GM13976 (cell line): ENCODE results near the gene HABP4.

ENCODE experiments used
- DNase-seq: peaks from one replicate; pipeline ENCODE4 v3.0.0; 2012; ENCODE audit warnings: low spot score
- in situ Hi-C: fragments of 300-500 bp; cut with MboI; formaldehyde crosslinking; loops from one replicate; pipeline ENCODE4 v1.12.0; 2022; ENCODE audit warnings: low sequenced_read_pairs, mixed read lengths, inconsistent platforms; ENCODE audit not compliant: unreplicated experiment
- TF ChIP-seq, protein P1 (sequence below): IDR thresholded peaks from 2 replicates; pipeline ENCODE4 v1.5.1; 2012; ENCODE audit warnings: borderline replicate concordance, mild to moderate bottlenecking; ENCODE audit not compliant: insufficient read depth; ENCODE audit errors: extremely low read depth, missing control alignments, control extremely low read depth

The HABP4 gene

DNA sequence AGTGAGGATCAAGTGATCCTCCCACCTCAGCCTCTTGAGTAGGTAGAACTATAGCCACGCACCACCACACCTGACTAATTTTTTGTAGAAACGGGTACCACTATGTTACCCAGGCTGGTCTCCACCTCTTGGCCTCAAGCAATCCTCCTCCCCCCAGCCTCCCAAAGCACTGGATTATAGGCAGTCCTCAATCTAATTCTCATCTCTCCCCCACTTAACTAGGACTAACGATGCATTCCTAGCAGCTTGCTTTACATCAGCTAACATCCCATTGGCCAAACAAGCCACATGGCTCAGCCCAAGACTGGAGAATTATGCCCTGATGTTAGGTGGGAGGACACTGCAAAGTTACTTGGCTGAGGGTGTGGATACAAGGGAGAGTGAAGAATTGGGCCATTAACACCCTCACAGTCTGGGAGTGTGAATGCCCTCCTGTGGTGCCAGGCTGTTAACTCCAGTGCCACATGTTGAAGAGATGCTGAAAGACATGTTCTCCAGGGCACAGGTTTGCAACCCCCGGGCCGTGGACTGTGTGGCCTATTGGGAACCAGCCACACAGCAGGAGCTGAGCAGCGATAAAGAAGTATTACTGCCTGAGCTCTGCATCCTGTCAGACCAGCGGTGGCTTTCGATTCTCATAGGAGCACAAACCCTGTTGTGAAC, 26.5 kb upstream of the HABP4 start:
- TF ChIP-seq, protein P1, sequence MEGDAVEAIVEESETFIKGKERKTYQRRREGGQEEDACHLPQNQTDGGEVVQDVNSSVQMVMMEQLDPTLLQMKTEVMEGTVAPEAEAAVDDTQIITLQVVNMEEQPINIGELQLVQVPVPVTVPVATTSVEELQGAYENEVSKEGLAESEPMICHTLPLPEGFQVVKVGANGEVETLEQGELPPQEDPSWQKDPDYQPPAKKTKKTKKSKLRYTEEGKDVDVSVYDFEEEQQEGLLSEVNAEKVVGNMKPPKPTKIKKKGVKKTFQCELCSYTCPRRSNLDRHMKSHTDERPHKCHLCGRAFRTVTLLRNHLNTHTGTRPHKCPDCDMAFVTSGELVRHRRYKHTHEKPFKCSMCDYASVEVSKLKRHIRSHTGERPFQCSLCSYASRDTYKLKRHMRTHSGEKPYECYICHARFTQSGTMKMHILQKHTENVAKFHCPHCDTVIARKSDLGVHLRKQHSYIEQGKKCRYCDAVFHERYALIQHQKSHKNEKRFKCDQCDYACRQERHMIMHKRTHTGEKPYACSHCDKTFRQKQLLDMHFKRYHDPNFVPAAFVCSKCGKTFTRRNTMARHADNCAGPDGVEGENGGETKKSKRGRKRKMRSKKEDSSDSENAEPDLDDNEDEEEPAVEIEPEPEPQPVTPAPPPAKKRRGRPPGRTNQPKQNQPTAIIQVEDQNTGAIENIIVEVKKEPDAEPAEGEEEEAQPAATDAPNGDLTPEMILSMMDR, result no peak
- DNase-seq, result no peak
- in situ Hi-C loops, result no loop called here

DNA sequence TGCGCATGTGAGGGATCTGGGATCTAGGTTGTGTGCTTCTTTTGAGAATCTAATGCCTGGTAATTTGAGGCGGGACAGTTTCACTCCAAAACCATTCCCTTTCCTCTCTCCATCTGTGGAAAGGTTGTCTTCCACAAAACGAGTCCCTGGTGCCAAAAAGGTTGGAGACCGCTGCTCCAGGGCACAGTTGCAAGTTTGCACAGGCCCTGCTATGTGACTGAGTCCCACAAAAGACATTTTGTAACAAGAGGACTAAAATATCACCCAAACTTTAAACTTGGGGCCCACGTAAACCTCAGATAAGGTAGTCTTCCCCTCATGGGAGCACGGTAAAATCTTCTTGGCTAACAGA, 26.0 kb upstream of the HABP4 start:
- in situ Hi-C loops, result no loop called here
- DNase-seq, result no peak
- TF ChIP-seq, protein P1, result no peak

DNA sequence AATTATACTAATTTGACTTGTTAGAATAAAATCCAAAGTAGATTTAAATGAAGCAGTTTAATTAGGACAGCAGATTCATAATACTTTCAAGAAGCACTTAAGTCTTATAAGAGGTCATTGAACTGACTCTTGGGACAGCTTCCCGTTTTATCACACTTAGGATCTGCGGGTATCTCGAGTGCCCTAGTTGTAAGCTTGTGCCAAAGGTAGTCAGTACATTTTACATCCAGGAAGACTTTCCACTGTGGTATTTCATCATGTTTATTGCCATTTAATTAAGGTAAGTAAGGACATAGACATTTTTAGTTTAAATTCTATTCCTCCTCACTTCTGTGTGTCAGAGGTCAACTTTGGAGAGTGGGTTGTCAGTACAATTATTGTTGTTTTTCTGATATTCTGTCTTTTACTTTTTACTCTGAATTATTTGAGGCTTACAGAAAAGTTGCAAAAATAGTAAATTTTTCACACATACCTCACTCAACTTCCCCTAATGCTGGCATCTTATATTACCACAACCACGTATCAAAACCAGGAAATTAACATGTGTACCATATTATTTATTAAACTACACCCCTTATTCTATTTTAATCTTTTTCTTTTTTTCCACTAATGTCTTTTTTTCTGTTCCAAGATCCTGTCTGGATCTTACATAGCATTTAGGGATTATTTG, 24.3 kb upstream of the HABP4 start:
- in situ Hi-C loops, result no loop called here
- DNase-seq, result no peak
- TF ChIP-seq, protein P1, result no peak

DNA sequence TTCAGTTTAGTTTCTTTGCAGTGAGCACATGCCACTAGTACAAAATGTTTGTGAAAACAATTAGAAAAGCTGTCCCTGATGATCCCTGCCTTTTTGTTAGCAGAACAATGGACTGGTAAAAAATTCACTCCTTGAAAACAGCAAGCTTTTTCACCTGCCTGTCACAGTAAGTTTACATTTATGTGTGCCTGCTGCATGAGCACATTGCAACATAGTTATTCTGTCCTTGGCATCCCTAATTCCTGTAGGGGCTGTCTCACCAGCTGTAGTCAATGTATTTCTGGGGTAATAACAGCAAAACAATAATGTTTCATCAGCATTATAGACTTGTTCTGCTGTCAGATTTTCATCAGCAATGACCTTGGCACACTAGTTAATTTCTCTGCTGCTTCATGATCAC, 20.2 kb upstream of the HABP4 start:
- in situ Hi-C loops, result no loop called here

DNA sequence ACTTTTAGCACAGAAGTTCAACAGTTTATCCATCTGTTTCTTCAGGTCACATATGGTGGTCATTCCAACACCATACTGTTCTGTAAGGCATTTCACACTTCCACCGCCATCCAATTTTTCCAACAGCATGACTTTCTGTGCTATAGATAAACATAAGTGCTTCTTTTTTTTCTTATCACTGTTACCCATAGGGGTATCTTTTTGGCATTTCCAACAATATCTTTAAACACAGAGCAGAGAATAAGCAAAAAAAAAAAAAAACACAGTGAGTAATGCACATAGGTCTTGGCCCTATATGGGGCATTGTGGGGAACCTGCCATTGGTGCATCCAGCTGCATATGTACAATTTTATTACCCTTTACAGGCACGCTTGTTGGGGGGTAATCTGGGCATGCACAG, 19.6 kb upstream of the HABP4 start:
- TF ChIP-seq, protein P1, result no peak
- in situ Hi-C loops, result no loop called here

More for the DNA sequence above, 20.2 kb upstream of the HABP4 start:
- no peak for DNase-seq
- TF ChIP-seq, protein P1, result no peak

DNA sequence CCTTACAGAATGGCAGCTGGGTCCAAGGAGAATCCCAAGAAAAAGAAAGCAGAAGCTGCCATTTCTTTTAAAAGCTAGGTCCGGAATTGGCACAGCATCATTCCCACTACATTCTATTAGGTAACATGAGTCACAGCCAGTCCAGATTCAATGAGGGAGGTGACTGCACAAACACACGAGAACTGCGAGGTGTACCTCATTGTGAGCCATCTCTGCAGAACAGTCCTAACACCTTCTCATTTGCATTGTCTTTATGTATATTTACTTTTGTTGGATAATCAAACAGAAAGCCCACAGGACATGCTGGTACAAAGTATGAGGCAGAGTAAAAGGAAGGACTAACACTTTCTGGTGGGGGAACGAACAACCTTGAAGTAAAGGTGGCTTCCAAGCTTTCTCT, 14.6 kb upstream of the HABP4 start:
- in situ Hi-C loops, result no loop called here
- no peak for DNase-seq
- TF ChIP-seq, protein P1, result no peak

More for the DNA sequence above, 19.6 kb upstream of the HABP4 start:
- no peak for DNase-seq
